ENCODE results near the gene CARD16.

CARD16 gene

GRCh38 chr11:104995001-104995408 lies 50.1 kb downstream of the CARD16 start:
- no peak for DNase-seq (ENCODE audit: low read depth, low spot score)

- DNase-seq (ENCODE audit: low read depth, low spot score): no peak
Observed at GRCh38 chr11:104992781-104993180, 52.4 kb downstream of the CARD16 start.

- no peak for DNase-seq (ENCODE audit: low read depth, low spot score)
Observed at GRCh38 chr11:104991994-104992393, 53.1 kb downstream of the CARD16 start.
